ENCODE measurements around the gene FYB1.

Gene FYB1

GRCh38 chr5:39164529-39165402 lies 54.6 kb downstream of the FYB1 start:
- Histone ChIP-seq H3K36me3 (ENCODE audit: insufficient read depth, low read length) (no peaks in the 10 kb centered on the region), H3K27me3 (ENCODE audit: insufficient read depth, low read length) (no peaks in the 10 kb centered on the region), H3K9ac (ENCODE audit: low read depth, low read length) (no peak overlapping the region), H3K4me1 (ENCODE audit: insufficient read depth, low read length) (no peaks in the 10 kb centered on the region), H3K4me3 (ENCODE audit: low read length) (no peak overlapping the region), H3K27ac (ENCODE audit: low read depth, low read length) (no peak overlapping the region), H3K9me3 (ENCODE audit: insufficient read depth, low read depth, low read length) (no peaks in the 10 kb centered on the region)
- 92% methylated on average over 5 of the region's 7 CpGs for WGBS

GRCh38 chr5:39164016-39164415 lies 55.3 kb downstream of the FYB1 start:
- no peaks in the 10 kb centered on the region for H3K36me3 ChIP-seq (ENCODE audit: insufficient read depth, low read length)
- H3K27me3 ChIP-seq (ENCODE audit: insufficient read depth, low read length), result no peaks in the 10 kb centered on the region
- no peak overlapping the region for H3K27ac ChIP-seq (ENCODE audit: low read depth, low read length)
- H3K9ac ChIP-seq (ENCODE audit: low read depth, low read length), result no peak overlapping the region
- H3K4me3 ChIP-seq (ENCODE audit: low read length), result no peak overlapping the region
- no peaks in the 10 kb centered on the region for H3K9me3 ChIP-seq (ENCODE audit: insufficient read depth, low read depth, low read length)
- 62% methylated on average over 1 of the region's 1 CpG for WGBS
- H3K4me1 ChIP-seq (ENCODE audit: insufficient read depth, low read length), result no peaks in the 10 kb centered on the region

DNA sequence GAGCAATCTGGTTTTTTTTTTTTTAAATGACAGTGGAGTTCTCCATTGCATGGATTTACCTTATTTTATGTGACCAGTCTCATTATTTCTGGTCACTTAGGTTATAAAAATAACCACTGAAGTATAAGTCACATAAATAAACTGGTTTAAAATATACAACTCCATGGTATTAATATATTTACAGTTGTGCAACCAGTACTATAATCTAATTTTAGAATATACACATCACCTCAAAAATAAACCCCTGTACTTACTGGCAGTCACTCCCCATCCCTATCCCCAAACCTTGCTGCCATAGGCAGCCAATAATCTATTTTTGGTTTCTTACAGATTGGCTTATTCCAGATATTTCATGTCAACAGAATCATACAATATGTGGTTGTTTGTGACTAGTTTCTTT lies 57.8 kb downstream of the FYB1 start:
- Histone ChIP-seq H3K4me3 (ENCODE audit: low read length) (no peak overlapping the region), H3K36me3 (ENCODE audit: insufficient read depth, low read length) (no peaks in the 10 kb centered on the region), H3K9ac (ENCODE audit: low read depth, low read length) (no peak overlapping the region), H3K27me3 (ENCODE audit: insufficient read depth, low read length) (no peaks in the 10 kb centered on the region), H3K9me3 (ENCODE audit: insufficient read depth, low read depth, low read length) (no peaks in the 10 kb centered on the region), H3K27ac (ENCODE audit: low read depth, low read length) (no peak overlapping the region), H3K4me1 (ENCODE audit: insufficient read depth, low read length) (no peaks in the 10 kb centered on the region)

- Histone ChIP-seq H3K27me3 (ENCODE audit: insufficient read depth, low read length) (no peaks in the 10 kb centered on the region), H3K4me1 (ENCODE audit: insufficient read depth, low read length) (no peaks in the 10 kb centered on the region), H3K4me3 (ENCODE audit: low read length) (no peak overlapping the region), H3K9ac (ENCODE audit: low read depth, low read length) (no peak overlapping the region), H3K27ac (ENCODE audit: low read depth, low read length) (no peak overlapping the region), H3K36me3 (ENCODE audit: insufficient read depth, low read length) (no peaks in the 10 kb centered on the region), H3K9me3 (ENCODE audit: insufficient read depth, low read depth, low read length) (no peaks in the 10 kb centered on the region)
- WGBS, result 67% methylated on average over 4 of the region's 5 CpGs
These were observed 58.7 kb downstream of the FYB1 start for GRCh38 chr5:39160576-39161213.

DNA sequence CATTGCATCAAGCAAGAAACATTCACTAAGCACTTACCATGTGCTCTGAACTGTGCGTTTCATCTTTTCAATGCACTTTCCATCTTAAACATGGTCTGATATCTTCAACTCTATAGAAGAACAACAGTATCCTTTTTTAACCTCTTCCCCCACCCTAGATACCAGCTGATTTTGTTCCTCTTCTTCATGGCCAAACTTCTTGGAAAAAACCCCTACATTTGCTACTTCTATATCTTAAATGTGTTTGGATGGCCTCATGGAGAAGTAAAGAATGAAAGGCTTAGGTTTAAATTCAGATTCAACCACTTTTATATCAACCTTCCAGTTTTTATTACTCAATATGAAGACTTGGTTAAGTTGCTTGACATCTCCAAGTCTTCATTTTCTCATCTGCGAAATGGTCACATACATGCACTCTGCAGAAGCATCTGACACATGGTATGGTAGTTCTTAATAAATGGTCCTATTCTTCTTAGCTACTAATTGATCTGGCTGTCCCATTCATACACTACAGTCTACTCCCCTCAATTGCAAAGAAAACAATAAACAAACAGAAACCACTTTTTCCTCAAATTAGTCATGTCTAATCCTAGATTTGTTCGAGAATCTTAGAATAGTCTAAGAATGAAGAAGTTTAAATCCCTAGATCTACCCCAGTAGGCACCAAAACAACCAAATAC lies 59.4 kb downstream of the FYB1 start:
- Histone ChIP-seq H3K36me3 (ENCODE audit: insufficient read depth, low read length) (no peaks in the 10 kb centered on the region), H3K27me3 (ENCODE audit: insufficient read depth, low read length) (no peaks in the 10 kb centered on the region), H3K9ac (ENCODE audit: low read depth, low read length) (no peak overlapping the region), H3K4me3 (ENCODE audit: low read length) (no peak overlapping the region), H3K27ac (ENCODE audit: low read depth, low read length) (no peak overlapping the region), H3K9me3 (ENCODE audit: insufficient read depth, low read depth, low read length) (no peaks in the 10 kb centered on the region), H3K4me1 (ENCODE audit: insufficient read depth, low read length) (no peaks in the 10 kb centered on the region)
- WGBS, result 99% methylated on average over 3 of the region's 3 CpGs

DNA sequence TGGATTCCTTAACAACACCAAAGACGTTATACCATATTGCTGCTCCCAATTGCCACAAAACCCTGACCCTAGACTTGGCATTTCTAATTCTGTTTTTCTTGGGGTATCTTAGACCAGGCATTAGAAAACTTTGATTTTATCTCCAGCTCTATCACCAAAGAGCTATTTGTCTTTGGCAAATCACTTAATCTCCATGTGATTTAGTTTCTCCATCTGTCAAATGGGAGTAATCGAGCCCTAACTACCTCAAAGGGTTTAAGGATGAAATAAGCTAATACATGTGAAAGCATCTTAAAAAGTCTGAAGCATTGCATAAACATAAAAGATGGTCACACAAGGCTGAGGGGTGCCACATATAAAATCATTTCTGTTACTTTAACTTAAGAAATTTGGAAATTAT lies 60.6 kb downstream of the FYB1 start:
- Histone ChIP-seq H3K4me3 (ENCODE audit: low read length) (no peak overlapping the region), H3K9ac (ENCODE audit: low read depth, low read length) (no peak overlapping the region), H3K9me3 (ENCODE audit: insufficient read depth, low read depth, low read length) (no peaks in the 10 kb centered on the region), H3K36me3 (ENCODE audit: insufficient read depth, low read length) (no peaks in the 10 kb centered on the region), H3K4me1 (ENCODE audit: insufficient read depth, low read length) (no peaks in the 10 kb centered on the region), H3K27me3 (ENCODE audit: insufficient read depth, low read length) (no peaks in the 10 kb centered on the region), H3K27ac (ENCODE audit: low read depth, low read length) (no peak overlapping the region)
- WGBS, result 90% methylated on average over 2 of the region's 2 CpGs

- WGBS, result 94% methylated on average over 4 of the region's 4 CpGs
- Histone ChIP-seq H3K9me3 (ENCODE audit: insufficient read depth, low read depth, low read length) (no peaks in the 10 kb centered on the region), H3K4me3 (ENCODE audit: low read length) (no peak overlapping the region), H3K27ac (ENCODE audit: low read depth, low read length) (no peak overlapping the region), H3K9ac (ENCODE audit: low read depth, low read length) (no peak overlapping the region), H3K36me3 (ENCODE audit: insufficient read depth, low read length) (no peaks in the 10 kb centered on the region), H3K4me1 (ENCODE audit: insufficient read depth, low read length) (no peaks in the 10 kb centered on the region), H3K27me3 (ENCODE audit: insufficient read depth, low read length) (no peaks in the 10 kb centered on the region)
These were observed 61.2 kb downstream of the FYB1 start for GRCh38 chr5:39158127-39158593.

DNA sequence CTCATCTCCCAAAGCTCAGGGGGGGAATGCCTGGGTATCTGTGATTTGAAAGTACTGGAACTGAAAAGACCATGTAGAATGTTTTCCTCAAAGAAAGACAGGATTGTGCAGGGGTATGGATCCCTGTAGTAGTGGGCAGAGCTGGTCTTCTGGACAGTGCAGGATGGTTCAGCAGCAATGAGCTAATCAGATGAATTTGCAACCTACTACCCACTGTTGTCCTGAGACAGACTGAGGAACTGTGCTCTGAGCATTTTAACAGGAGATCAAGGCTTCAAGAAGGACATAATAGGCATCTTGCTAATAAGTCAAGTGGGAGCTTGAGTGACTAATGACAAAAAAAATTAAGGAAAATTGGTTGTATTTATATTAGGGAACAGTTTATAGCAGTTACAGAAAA lies 61.7 kb downstream of the FYB1 start:
- no peak overlapping the region for H3K27ac ChIP-seq (ENCODE audit: low read depth, low read length)
- no peaks in the 10 kb centered on the region for H3K36me3 ChIP-seq (ENCODE audit: insufficient read depth, low read length)
- H3K9me3 ChIP-seq (ENCODE audit: insufficient read depth, low read depth, low read length), result no peaks in the 10 kb centered on the region
- no peaks in the 10 kb centered on the region for H3K27me3 ChIP-seq (ENCODE audit: insufficient read depth, low read length)
- no peaks in the 10 kb centered on the region for H3K4me1 ChIP-seq (ENCODE audit: insufficient read depth, low read length)
- H3K4me3 ChIP-seq (ENCODE audit: low read length), result no peak overlapping the region
- H3K9ac ChIP-seq (ENCODE audit: low read depth, low read length), result no peak overlapping the region

- 91% methylated on average over 4 of the region's 4 CpGs for WGBS
- H3K36me3 ChIP-seq (ENCODE audit: insufficient read depth, low read length), result no peaks in the 10 kb centered on the region
- H3K9ac ChIP-seq (ENCODE audit: low read depth, low read length), result no peak overlapping the region
- H3K4me1 ChIP-seq (ENCODE audit: insufficient read depth, low read length), result no peaks in the 10 kb centered on the region
- H3K27ac ChIP-seq (ENCODE audit: low read depth, low read length), result no peak overlapping the region
- no peak overlapping the region for H3K4me3 ChIP-seq (ENCODE audit: low read length)
- H3K27me3 ChIP-seq (ENCODE audit: insufficient read depth, low read length), result no peaks in the 10 kb centered on the region
- no peaks in the 10 kb centered on the region for H3K9me3 ChIP-seq (ENCODE audit: insufficient read depth, low read depth, low read length)
These were observed 63.3 kb downstream of the FYB1 start for GRCh38 chr5:39156082-39156481.

- WGBS, result 78% methylated on average over 1 of the region's 2 CpGs
- Histone ChIP-seq H3K4me3 (ENCODE audit: low read length) (no peak overlapping the region), H3K27ac (ENCODE audit: low read depth, low read length) (no peak overlapping the region), H3K36me3 (ENCODE audit: insufficient read depth, low read length) (no peaks in the 10 kb centered on the region), H3K4me1 (ENCODE audit: insufficient read depth, low read length) (no peaks in the 10 kb centered on the region), H3K27me3 (ENCODE audit: insufficient read depth, low read length) (no peaks in the 10 kb centered on the region), H3K9me3 (ENCODE audit: insufficient read depth, low read depth, low read length) (no peaks in the 10 kb centered on the region), H3K9ac (ENCODE audit: low read depth, low read length) (no peak overlapping the region)
These were observed 67.6 kb downstream of the FYB1 start for GRCh38 chr5:39151745-39152144.

DNA sequence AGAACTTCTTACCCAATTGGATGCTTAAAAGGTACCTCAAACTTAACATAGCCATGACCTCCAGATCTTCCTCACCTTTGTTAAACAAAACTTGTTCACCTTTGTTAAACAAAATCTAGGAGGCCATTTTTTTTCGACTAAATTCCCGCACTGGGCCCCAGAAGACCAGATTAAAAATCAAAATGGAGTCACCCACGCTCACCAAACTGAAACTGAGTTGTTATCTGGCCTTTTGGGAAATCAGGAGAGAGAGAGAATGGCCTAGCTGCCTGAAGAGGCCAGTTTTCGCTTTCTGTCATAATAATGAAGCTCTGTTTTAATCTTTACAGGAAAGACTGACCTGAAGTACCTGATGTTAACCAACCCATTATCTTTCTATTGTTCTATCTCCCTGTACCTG lies 69.4 kb downstream of the FYB1 start:
- Histone ChIP-seq H3K36me3 (ENCODE audit: insufficient read depth, low read length) (no peaks in the 10 kb centered on the region), H3K9me3 (ENCODE audit: insufficient read depth, low read depth, low read length) (no peaks in the 10 kb centered on the region), H3K4me1 (ENCODE audit: insufficient read depth, low read length) (no peaks in the 10 kb centered on the region), H3K27me3 (ENCODE audit: insufficient read depth, low read length) (no peaks in the 10 kb centered on the region), H3K9ac (ENCODE audit: low read depth, low read length) (no peak overlapping the region), H3K4me3 (ENCODE audit: low read length) (no peak overlapping the region), H3K27ac (ENCODE audit: low read depth, low read length) (no peak overlapping the region)
- 92% methylated on average over 4 of the region's 4 CpGs for WGBS

All from HUES64 (cell line).